Keratinocyte (primary cell): ENCODE results near the gene PKD1.

Experiments used
- CTCF ChIP-seq, 3 experiments: IDR thresholded peaks in 1 of 3; conservative IDR thresholded peaks in 1 of 3; optimal IDR thresholded peaks in 1 of 3; 2 replicates in 2 of 3; 3 replicates in 1 of 3; pipeline versions ENCODE3 to v1.5.1; 2011; ENCODE audit warnings: low read length in 3 of 3, mild to moderate bottlenecking in 3 of 3, moderate library complexity in 2 of 3, control low read depth in 1 of 3, inconsistent platforms in 1 of 3; ENCODE audit not compliant: insufficient read depth in 2 of 3; ENCODE audit errors: extremely low read depth in 1 of 3
- EZH2 ChIP-seq: IDR thresholded peaks from one replicate; pipeline ENCODE4 v1.6.1; 2012; ENCODE audit warnings: inconsistent platforms, mild to moderate bottlenecking, low read length, moderate library complexity

GRCh38 chr16:2183671-2184070 is 48.0 kb upstream of the PKD1 start:
- TF ChIP-seq CTCF (optimal IDR thresholded peaks at IDR 0.05 in 1 of 3, IDR thresholded peaks at IDR 0.05 in 1 of 3, conservative IDR thresholded peaks at IDR 0.05 in 1 of 3; ENCODE audit: extremely low read depth in 1 of 3, insufficient read depth in 2 of 3, low read length in 3 of 3), result no peak
- no peak for TF ChIP-seq EZH2
